ENCODE measurements around the gene TLE4.
"Not testable (repeated sequence)": the region's sequence is repeated elsewhere in the genome, so short reads cannot be mapped to it uniquely, and the experiment has no call there.

Gene TLE4

DNA sequence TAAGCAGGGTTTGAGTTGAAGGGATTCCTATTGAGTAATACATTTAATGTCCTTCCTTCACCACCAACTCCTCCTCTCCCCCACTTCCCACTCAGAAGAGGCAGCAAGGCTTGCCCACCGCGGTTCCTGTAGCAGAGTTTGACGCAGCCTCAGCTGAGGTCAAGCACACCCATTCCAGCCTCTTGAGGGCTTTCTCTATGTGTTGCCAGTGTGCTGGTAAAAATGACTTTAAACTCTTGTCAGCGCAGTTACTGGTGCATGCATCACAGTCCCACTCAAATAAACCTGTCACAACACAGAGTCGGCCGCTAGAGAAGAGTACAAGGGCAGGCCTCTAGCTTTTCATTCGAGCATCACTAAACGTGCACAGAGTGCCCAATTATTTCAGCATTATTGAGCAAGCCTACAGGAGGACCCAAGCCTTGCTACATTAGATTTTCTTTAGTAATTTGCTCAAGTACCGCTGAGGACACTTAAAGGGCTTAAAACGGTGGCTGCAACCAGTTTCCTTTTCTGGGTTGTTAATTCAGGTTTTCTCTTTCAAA, 79.6 kb downstream of the TLE4 start:
- TF ChIP-seq, protein P1, sequence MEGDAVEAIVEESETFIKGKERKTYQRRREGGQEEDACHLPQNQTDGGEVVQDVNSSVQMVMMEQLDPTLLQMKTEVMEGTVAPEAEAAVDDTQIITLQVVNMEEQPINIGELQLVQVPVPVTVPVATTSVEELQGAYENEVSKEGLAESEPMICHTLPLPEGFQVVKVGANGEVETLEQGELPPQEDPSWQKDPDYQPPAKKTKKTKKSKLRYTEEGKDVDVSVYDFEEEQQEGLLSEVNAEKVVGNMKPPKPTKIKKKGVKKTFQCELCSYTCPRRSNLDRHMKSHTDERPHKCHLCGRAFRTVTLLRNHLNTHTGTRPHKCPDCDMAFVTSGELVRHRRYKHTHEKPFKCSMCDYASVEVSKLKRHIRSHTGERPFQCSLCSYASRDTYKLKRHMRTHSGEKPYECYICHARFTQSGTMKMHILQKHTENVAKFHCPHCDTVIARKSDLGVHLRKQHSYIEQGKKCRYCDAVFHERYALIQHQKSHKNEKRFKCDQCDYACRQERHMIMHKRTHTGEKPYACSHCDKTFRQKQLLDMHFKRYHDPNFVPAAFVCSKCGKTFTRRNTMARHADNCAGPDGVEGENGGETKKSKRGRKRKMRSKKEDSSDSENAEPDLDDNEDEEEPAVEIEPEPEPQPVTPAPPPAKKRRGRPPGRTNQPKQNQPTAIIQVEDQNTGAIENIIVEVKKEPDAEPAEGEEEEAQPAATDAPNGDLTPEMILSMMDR (IDR thresholded peaks at IDR 0.05; ENCODE audit: low read depth, low read length, missing control alignments): no peak
- H3K4me3 ChIP-seq (replicated peaks; ENCODE audit: low read depth, low read length): no peak overlapping the region
- no peak for DNase-seq (ENCODE audit: extremely low read depth, low read depth)

DNA sequence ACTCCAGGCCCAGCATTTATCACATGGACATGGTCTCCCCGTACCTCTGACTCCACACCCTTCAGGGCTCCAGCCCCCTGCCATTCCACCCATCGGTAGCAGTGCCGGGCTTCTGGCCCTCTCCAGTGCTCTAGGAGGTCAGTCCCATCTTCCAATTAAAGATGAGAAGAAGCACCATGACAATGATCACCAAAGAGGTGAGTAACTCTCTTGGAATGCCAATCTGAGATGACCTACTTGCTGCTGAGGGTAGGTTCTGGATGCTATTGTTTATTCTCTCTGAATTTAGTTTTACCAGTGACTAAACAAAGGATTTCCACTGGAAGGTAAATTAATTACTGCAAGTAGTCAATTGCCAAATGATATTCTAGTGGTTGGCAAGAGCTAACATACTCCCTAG, 80.8 kb downstream of the TLE4 start:
- TF ChIP-seq, protein P1 (IDR thresholded peaks at IDR 0.05; ENCODE audit: low read depth, low read length, missing control alignments): no peak
- no peak for DNase-seq (ENCODE audit: extremely low read depth, low read depth)

DNA sequence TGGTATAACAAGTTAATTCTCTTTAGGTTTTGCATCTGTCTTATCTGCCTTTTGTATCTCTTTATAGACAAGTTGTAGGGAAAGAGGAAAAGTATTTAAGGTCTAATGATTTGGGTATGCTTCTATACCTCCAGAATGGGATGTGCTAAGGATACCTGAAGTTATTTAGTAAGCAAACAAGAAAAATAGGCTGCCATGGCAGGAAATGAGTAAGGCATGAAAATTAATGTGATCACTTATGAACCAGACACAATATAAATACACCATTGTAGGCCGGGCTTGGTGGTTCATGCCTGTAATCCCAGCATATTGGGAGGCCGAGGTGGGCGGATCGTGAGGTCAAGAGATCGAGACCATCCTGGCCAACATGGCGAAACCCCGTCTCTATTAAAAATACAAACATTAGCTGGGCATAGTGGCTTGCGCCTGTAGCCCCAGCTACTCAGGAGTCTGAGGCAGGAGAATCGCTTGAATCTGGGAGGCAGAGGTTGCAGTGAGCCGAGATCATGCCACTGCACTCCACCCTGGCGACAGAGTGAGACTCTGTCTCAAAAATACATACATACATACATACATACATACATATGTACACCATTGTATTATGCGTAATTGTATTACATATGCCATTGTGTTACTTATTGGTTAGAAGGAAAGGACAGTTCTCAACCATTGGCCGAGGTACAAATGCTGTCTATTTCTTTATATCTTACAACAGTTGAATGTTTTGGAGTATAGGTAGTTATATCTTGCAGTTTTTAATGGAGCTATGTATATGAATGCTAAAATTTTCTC, 83.0 kb downstream of the TLE4 start:
- H3K4me3 ChIP-seq (replicated peaks; ENCODE audit: low read depth, low read length); DNase-seq (ENCODE audit: extremely low read depth, low read depth): not testable (repeated sequence)

More for the DNA sequence above, 80.8 kb downstream of the TLE4 start:
- H3K4me3 ChIP-seq (replicated peaks; ENCODE audit: low read depth, low read length): no peak overlapping the region

DNA sequence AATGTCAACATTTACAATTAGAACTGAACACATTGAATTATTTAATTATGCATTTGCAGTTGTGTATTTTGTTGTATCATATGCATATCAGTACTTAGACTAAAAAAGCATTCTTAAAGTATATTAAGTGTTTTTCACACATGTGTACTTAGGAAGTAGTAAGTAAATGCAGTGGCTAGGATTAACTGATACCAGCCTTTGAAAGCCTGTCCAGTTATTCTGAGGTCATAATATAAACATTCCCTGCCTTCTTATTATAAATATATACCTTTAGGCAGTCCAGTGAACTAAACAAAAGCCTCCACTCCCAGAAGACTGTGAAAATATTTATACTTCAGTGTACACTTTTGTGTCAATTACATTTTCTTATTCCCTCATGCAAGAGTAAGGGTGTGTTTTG, 83.8 kb downstream of the TLE4 start:
- TF ChIP-seq, protein P1 (IDR thresholded peaks at IDR 0.05; ENCODE audit: low read depth, low read length, missing control alignments): no peak
- no peak overlapping the region for H3K4me3 ChIP-seq (replicated peaks; ENCODE audit: low read depth, low read length)
- DNase-seq (ENCODE audit: extremely low read depth, low read depth): no peak

DNA sequence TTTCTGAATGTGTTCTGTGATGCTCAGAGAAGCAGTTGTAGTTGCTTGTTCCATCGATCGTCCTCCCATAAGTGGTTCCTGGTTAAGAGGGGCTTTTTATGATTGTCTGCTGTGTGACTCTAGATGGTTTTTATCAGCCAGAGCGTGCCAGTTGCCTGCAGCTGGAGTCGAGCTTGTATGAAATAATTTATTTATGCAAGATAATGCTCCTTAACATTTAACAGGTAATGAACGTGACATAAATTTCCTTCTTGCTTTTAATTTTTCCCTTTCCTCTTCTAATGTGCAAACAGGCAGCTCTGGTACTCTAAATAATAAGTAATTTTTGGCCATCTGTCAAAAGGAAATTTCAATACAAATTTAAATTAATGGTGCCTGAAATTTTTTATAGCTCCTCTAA, 84.4 kb downstream of the TLE4 start:
- no peak overlapping the region for H3K4me3 ChIP-seq (replicated peaks; ENCODE audit: low read depth, low read length)
- DNase-seq (ENCODE audit: extremely low read depth, low read depth): no peak
- TF ChIP-seq, protein P1 (IDR thresholded peaks at IDR 0.05; ENCODE audit: low read depth, low read length, missing control alignments): no peak

DNA sequence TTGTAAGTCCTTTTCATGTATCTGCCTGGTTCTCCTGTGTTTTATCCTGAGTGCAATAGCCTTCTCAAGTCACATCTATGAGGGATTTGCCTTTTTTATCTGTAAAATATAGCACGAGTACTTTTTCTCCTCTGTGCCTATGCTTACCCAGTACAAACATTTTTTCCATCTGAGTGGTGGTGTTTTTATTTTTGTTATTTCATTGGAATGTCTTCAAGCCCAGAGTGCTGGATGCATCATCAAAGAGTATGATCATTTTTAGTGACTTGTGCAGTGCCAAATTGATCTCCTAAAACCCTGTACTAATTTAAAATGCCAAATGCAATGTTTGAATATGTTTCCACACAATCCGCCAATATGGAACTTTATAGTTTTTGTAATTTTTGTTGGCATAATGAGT, 86.1 kb downstream of the TLE4 start:
- H3K4me3 ChIP-seq (replicated peaks; ENCODE audit: low read depth, low read length): no peak overlapping the region
- TF ChIP-seq, protein P1 (IDR thresholded peaks at IDR 0.05; ENCODE audit: low read depth, low read length, missing control alignments): no peak
- DNase-seq (ENCODE audit: extremely low read depth, low read depth): no peak

DNA sequence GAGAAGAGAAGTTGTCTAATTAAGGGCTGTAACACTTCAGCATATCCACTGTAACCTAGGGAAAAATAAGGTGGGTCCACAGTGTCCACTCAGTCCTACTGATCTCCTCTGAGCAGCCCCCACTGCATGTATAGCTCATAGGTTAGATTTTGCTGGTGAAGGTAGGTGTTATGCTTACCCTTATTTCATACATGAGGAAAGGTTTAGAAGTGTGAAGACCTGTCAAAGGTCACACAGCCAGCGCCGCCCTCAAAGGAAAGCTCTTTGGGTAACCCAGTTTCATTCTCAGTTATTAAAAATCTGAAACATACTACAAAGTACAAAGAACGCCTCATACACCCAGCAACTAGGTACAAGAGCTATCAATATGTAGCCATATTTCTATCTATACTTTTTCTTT, 87.2 kb downstream of the TLE4 start:
- DNase-seq (ENCODE audit: extremely low read depth, low read depth): no peak
- TF ChIP-seq, protein P1 (IDR thresholded peaks at IDR 0.05; ENCODE audit: low read depth, low read length, missing control alignments): no peak

More for the DNA sequence above, 87.2 kb downstream of the TLE4 start:
- no peak overlapping the region for H3K4me3 ChIP-seq (replicated peaks; ENCODE audit: low read depth, low read length)

Data from HFF-Myc (cell line).